H9 (cell line): Measurements from ENCODE around the gene RNF227. TPM values are rescaled to one million over a fixed set of nuclear protein-coding genes. Genes with fewer than 3 reads are reported as not detected.
A peak's percentile ranks its signal among the peaks of the same experiment; 100 is the strongest.

Experiments used
- DNase-seq: peaks from one replicate; pipeline ENCODE4 v3.0.0-alpha.2; 2017
- H2AFZ ChIP-seq: one replicate; pipeline ENCODE4 v1.6.1; 2013; ENCODE audit warnings: mild to moderate bottlenecking, low read length, control low read depth, moderate library complexity
- H2AK5ac ChIP-seq: 2 replicates; pipeline ENCODE4 v1.6.1; 2013; ENCODE audit warnings: low read length, control low read depth, mixed read lengths; ENCODE audit not compliant: insufficient read length
- H2BK120ac ChIP-seq: one replicate; pipeline ENCODE4 v1.6.1; 2013; ENCODE audit warnings: low read depth, mild to moderate bottlenecking, low read length, control low read depth, inconsistent platforms; ENCODE audit not compliant: poor library complexity, severe bottlenecking
- H2BK12ac ChIP-seq: 2 replicates; pipeline ENCODE4 v1.6.1; 2013; ENCODE audit warnings: low read length, control low read depth, mixed read lengths, low read depth; ENCODE audit not compliant: insufficient read length
- H2BK15ac ChIP-seq: 2 replicates; pipeline ENCODE4 v1.6.1; 2013; ENCODE audit warnings: low read depth, low read length, control low read depth
- H2BK20ac ChIP-seq: one replicate; pipeline ENCODE4 v1.6.1; 2013; ENCODE audit warnings: low read depth, mild to moderate bottlenecking, low read length, control low read depth, inconsistent platforms; ENCODE audit not compliant: poor library complexity, severe bottlenecking
- H2BK5ac ChIP-seq: 2 replicates; pipeline ENCODE4 v1.6.1; 2013; ENCODE audit warnings: low read length, control low read depth, mixed read lengths; ENCODE audit not compliant: insufficient read length
- H3K14ac ChIP-seq: 2 replicates; pipeline ENCODE4 v1.6.1; 2013; ENCODE audit warnings: low read length, control low read depth; ENCODE audit not compliant: insufficient read depth
- H3K18ac ChIP-seq: 2 replicates; pipeline ENCODE4 v1.6.1; 2013; ENCODE audit warnings: low read depth, mild to moderate bottlenecking, mixed read lengths, low read length, control low read depth; ENCODE audit not compliant: insufficient read length
- H3K23ac ChIP-seq: 2 replicates; pipeline ENCODE4 v1.6.1; 2013; ENCODE audit warnings: low read length, control low read depth, mixed read lengths, low read depth; ENCODE audit not compliant: insufficient read length
- H3K23me2 ChIP-seq: 2 replicates; pipeline ENCODE4 v1.6.1; 2013; ENCODE audit warnings: low read depth, mild to moderate bottlenecking, mixed read lengths, low read length, control low read depth; ENCODE audit not compliant: insufficient read length, poor library complexity, severe bottlenecking
- H3K27ac ChIP-seq: 2 replicates; pipeline ENCODE4 v1.5.1; 2013; ENCODE audit warnings: low read length, control low read depth, mixed read lengths, low read depth; ENCODE audit not compliant: insufficient read length
- H3K27me3 ChIP-seq: 2 replicates; pipeline ENCODE4 v1.6.1; 2013; ENCODE audit warnings: low read length, control low read depth, inconsistent platforms; ENCODE audit not compliant: insufficient read depth
- H3K4ac ChIP-seq: 2 replicates; pipeline ENCODE4 v1.6.1; 2013; ENCODE audit warnings: low read depth, mild to moderate bottlenecking, control low read depth, inconsistent platforms, low read length, moderate library complexity
- H3K4me1 ChIP-seq: 2 replicates; pipeline ENCODE4 v1.6.1; 2013; ENCODE audit warnings: low read length, control low read depth, inconsistent platforms; ENCODE audit not compliant: insufficient read depth
- H3K4me2 ChIP-seq: 2 replicates; pipeline ENCODE4 v1.6.1; 2013; ENCODE audit warnings: low read length, control low read depth, mixed read lengths; ENCODE audit not compliant: insufficient read length, insufficient read depth
- H3K56ac ChIP-seq: 2 replicates; pipeline ENCODE4 v1.6.1; 2013; ENCODE audit warnings: low read depth, mild to moderate bottlenecking, mixed read lengths, low read length, control low read depth; ENCODE audit not compliant: insufficient read length
- H3K79me1 ChIP-seq: 2 replicates; pipeline ENCODE4 v1.6.1; 2013; ENCODE audit warnings: low read depth, mild to moderate bottlenecking, moderate library complexity, low read length, control low read depth, inconsistent platforms; ENCODE audit not compliant: insufficient read depth, poor library complexity, severe bottlenecking
- H3K79me2 ChIP-seq: 2 replicates; pipeline ENCODE4 v1.6.1; 2013; ENCODE audit warnings: low read length, control low read depth, inconsistent platforms; ENCODE audit not compliant: insufficient read depth
- H3K9ac ChIP-seq: 2 replicates; pipeline ENCODE4 v1.6.1; 2013; ENCODE audit warnings: low read length, control low read depth, mixed read lengths; ENCODE audit not compliant: insufficient read length; ENCODE audit errors: extremely low read depth
- H3K9me3 ChIP-seq: one replicate; pipeline ENCODE4 v1.6.1; 2013; ENCODE audit warnings: low read depth, low read length, inconsistent platforms; ENCODE audit not compliant: control insufficient read depth
- H3T11ph ChIP-seq: one replicate; pipeline ENCODE4 v1.6.1; 2013; ENCODE audit warnings: mild to moderate bottlenecking, low read length, control low read depth, inconsistent platforms
- H4K20me1 ChIP-seq: one replicate; pipeline ENCODE4 v1.6.1; 2013; ENCODE audit not compliant: control insufficient read depth, insufficient read length, insufficient read depth
- H4K5ac ChIP-seq: 2 replicates; pipeline ENCODE4 v1.6.1; 2013; ENCODE audit warnings: low read depth, mild to moderate bottlenecking, mixed read lengths, low read length, control low read depth; ENCODE audit not compliant: insufficient read length
- H4K8ac ChIP-seq: replicated peaks from 2 replicates; pipeline ENCODE4 v1.6.1; 2013; ENCODE audit warnings: low read length, control low read depth, mixed read lengths, low read depth; ENCODE audit not compliant: insufficient read length
- H4K91ac ChIP-seq: 2 replicates; pipeline ENCODE4 v1.6.1; 2013; ENCODE audit warnings: low read depth, mild to moderate bottlenecking, moderate library complexity, mixed read lengths, low read length, control low read depth; ENCODE audit not compliant: insufficient read length
- H3K27ac Mint-ChIP-seq, 3 experiments: 2 replicates in 2 of 3; 3 replicates in 1 of 3; pipeline ENCODE4 v1.8.0; 2020 to 2021; ENCODE audit warnings: mixed read lengths in 3 of 3, mild to moderate bottlenecking in 1 of 3, moderate library complexity in 1 of 3
- H3K27me3 Mint-ChIP-seq: 2 replicates; pipeline ENCODE4 v1.8.0; 2021; ENCODE audit warnings: low read depth, mild to moderate bottlenecking, moderate library complexity, mixed read lengths
- H3K36me3 Mint-ChIP-seq, 3 experiments: 2 replicates in 2 of 3; 3 replicates in 1 of 3; pipeline ENCODE4 v1.8.0; 2020 to 2021; ENCODE audit warnings: low read depth in 3 of 3, mixed read lengths in 3 of 3; ENCODE audit not compliant: insufficient read depth in 1 of 3
- H3K4me1 Mint-ChIP-seq, 2 experiments: 2 replicates each; pipeline ENCODE4 v1.8.0; 2020; ENCODE audit warnings: mixed read lengths in 2 of 2
- H3K4me3 Mint-ChIP-seq, 2 experiments: 2 replicates in 1 of 2; 3 replicates in 1 of 2; pipeline ENCODE4 v1.8.0; 2020 to 2021; ENCODE audit warnings: mild to moderate bottlenecking in 2 of 2, mixed read lengths in 2 of 2, moderate library complexity in 1 of 2
- H3K9me3 Mint-ChIP-seq, 2 experiments: 2 replicates in 1 of 2; 3 replicates in 1 of 2; pipeline ENCODE4 v1.8.0; 2020; ENCODE audit warnings: mild to moderate bottlenecking in 2 of 2, mixed read lengths in 2 of 2, moderate library complexity in 1 of 2
- WGBS: extraction: QIAGEN DNeasy Blood & Tissue Kit; methylation state at CpG from one replicate; pipeline ENCODE4 v1.1.7; 2013; ENCODE audit warnings: missing lambda C conversion rate, low lambda C conversion rate, mixed read lengths; ENCODE audit not compliant: insufficient read length; ENCODE audit errors: extremely low coverage; 5-methylcytosine and 5-hydroxymethylcytosine counted together
- total RNA-seq: library from RNA; stranded (reverse); gene quantifications from 2 replicates; pipeline ENCODE4 v1.2.1, GENCODE V29; 2021
- TF ChIP-seq, protein P1 (sequence below): fragments of 200-600 bp; sonication (generic); conservative IDR thresholded peaks from 3 replicates; pipeline ENCODE4 v1.8.0; 2021; ENCODE audit warnings: antibody characterized with exemption, mild to moderate bottlenecking

Gene RNF227
- total RNA-seq, 1 experiment from 2014 or later = 1.9 TPM

- Histone ChIP-seq H3K4me2 (no peak overlapping the region), H2BK15ac (no peak overlapping the region), H3K23ac (no peak overlapping the region), H4K91ac (no peak overlapping the region), H3K4ac (no peak overlapping the region), H4K20me1 (no peaks in the 10 kb centered on the region), H3K79me1 (no peaks in the 10 kb centered on the region), H3K23me2 (no peaks in the 10 kb centered on the region), H3K14ac (no peak overlapping the region), H2AFZ (no peak overlapping the region), H2AK5ac (no peak overlapping the region), H3K9ac (no peak overlapping the region), H4K5ac (no peak overlapping the region), H3K4me1 (no peaks in the 10 kb centered on the region), H3K9me3 (no peaks in the 10 kb centered on the region), H2BK12ac (no peak overlapping the region), H2BK20ac (no peak overlapping the region), H3K27ac (no peak overlapping the region), H2BK5ac (no peak overlapping the region), H3K56ac (no peak overlapping the region), H3T11ph (no peak overlapping the region), H3K18ac (no peak overlapping the region), H3K27me3 (no peaks in the 10 kb centered on the region), H4K8ac (no peak overlapping the region), H3K79me2 (no peaks in the 10 kb centered on the region), H2BK120ac (no peak overlapping the region)
- Mint-ChIP-seq H3K27ac (peak overlapping the region in 1 of 3 experiments; percentile 28; a peak in 1 of 7 replicates), H3K36me3 (peaks cover 22 to 69% (median 66%) of the 10 kb centered on the region in 3 experiments; a peak in 6 of 7 replicates), H3K4me3 (no peak overlapping the region), H3K27me3 (no peaks in the 10 kb centered on the region), H3K9me3 (no peaks in the 10 kb centered on the region), H3K4me1 (no peaks in the 10 kb centered on the region)
- no peak for DNase-seq
- WGBS = no CpG with 5 or more reads among the region's 5 CpGs
- TF ChIP-seq, protein P1, sequence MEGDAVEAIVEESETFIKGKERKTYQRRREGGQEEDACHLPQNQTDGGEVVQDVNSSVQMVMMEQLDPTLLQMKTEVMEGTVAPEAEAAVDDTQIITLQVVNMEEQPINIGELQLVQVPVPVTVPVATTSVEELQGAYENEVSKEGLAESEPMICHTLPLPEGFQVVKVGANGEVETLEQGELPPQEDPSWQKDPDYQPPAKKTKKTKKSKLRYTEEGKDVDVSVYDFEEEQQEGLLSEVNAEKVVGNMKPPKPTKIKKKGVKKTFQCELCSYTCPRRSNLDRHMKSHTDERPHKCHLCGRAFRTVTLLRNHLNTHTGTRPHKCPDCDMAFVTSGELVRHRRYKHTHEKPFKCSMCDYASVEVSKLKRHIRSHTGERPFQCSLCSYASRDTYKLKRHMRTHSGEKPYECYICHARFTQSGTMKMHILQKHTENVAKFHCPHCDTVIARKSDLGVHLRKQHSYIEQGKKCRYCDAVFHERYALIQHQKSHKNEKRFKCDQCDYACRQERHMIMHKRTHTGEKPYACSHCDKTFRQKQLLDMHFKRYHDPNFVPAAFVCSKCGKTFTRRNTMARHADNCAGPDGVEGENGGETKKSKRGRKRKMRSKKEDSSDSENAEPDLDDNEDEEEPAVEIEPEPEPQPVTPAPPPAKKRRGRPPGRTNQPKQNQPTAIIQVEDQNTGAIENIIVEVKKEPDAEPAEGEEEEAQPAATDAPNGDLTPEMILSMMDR = no peak
These were observed 31.6 kb upstream of the RNF227 start for GRCh38 chr17:7947651-7948050.
